ENCODE data around the gene GUCY2C.

The GUCY2C gene

GRCh38 chr12:14564336-14564959 lies 132.0 kb downstream of the GUCY2C start:
- DNase-seq, result no peak

- DNase-seq, result no peak
Observed at GRCh38 chr12:14563046-14563445, 133.4 kb downstream of the GUCY2C start.

Data from SIG-M5 (cell line).